Measurements from ENCODE around the gene EYS.

The EYS gene

GRCh38 chr6:64415926-64416325, 1291.1 kb downstream of the EYS start:
- H3K9me3 ChIP-seq (ENCODE audit: insufficient read depth, low read length): peaks cover 19% of the 10 kb centered on the region; the same call in 1 of the 2 replicates
- H3K9ac ChIP-seq (ENCODE audit: insufficient read length, low read depth): no peak overlapping the region
- TF ChIP-seq ZNF274 (IDR thresholded peaks at IDR 0.05; ENCODE audit: low read depth, low read length) (no peak), SUZ12 (IDR thresholded peaks at IDR 0.05; ENCODE audit: extremely low read depth, insufficient read depth, insufficient read length) (no peak), YY1 (IDR thresholded peaks at IDR 0.05; ENCODE audit: insufficient read depth, insufficient read length) (no peak)
- H3K4me1 ChIP-seq (ENCODE audit: insufficient read depth, insufficient read length): no peaks in the 10 kb centered on the region
- no peaks in the 10 kb centered on the region for H3K36me3 ChIP-seq (ENCODE audit: insufficient read depth, insufficient read length, low read length)
- DNase-seq (ENCODE audit: low read depth, low spot score): no peak
- H3K27me3 ChIP-seq (ENCODE audit: insufficient read depth, insufficient read length): no peaks in the 10 kb centered on the region
- H3K4me3 ChIP-seq (ENCODE audit: insufficient read length, low read depth): no peak overlapping the region

- Histone ChIP-seq H3K36me3 (ENCODE audit: insufficient read depth, insufficient read length, low read length) (no peaks in the 10 kb centered on the region), H3K4me3 (ENCODE audit: insufficient read length, low read depth) (no peak overlapping the region), H3K9me3 (ENCODE audit: insufficient read depth, low read length) (no peaks in the 10 kb centered on the region), H3K27me3 (ENCODE audit: insufficient read depth, insufficient read length) (no peaks in the 10 kb centered on the region), H3K9ac (ENCODE audit: insufficient read length, low read depth) (no peak overlapping the region), H3K4me1 (ENCODE audit: insufficient read depth, insufficient read length) (no peaks in the 10 kb centered on the region)
- TF ChIP-seq YY1 (IDR thresholded peaks at IDR 0.05; ENCODE audit: insufficient read depth, insufficient read length): no peak
- no peak for TF ChIP-seq ZNF274 (IDR thresholded peaks at IDR 0.05; ENCODE audit: low read depth, low read length)
- no peak for TF ChIP-seq SUZ12 (IDR thresholded peaks at IDR 0.05; ENCODE audit: extremely low read depth, insufficient read depth, insufficient read length)
- no peak for DNase-seq (ENCODE audit: low read depth, low spot score)
Measured at GRCh38 chr6:64411226-64411625, 1295.8 kb downstream of the EYS start.

GRCh38 chr6:64409948-64410347, 1297.1 kb downstream of the EYS start:
- Histone ChIP-seq H3K27me3 (ENCODE audit: insufficient read depth, insufficient read length) (no peaks in the 10 kb centered on the region), H3K9ac (ENCODE audit: insufficient read length, low read depth) (no peak overlapping the region), H3K4me3 (ENCODE audit: insufficient read length, low read depth) (no peak overlapping the region), H3K4me1 (ENCODE audit: insufficient read depth, insufficient read length) (no peaks in the 10 kb centered on the region), H3K9me3 (ENCODE audit: insufficient read depth, low read length) (no peaks in the 10 kb centered on the region), H3K36me3 (ENCODE audit: insufficient read depth, insufficient read length, low read length) (no peaks in the 10 kb centered on the region)
- DNase-seq (ENCODE audit: low read depth, low spot score): no peak
- TF ChIP-seq SUZ12 (IDR thresholded peaks at IDR 0.05; ENCODE audit: extremely low read depth, insufficient read depth, insufficient read length) (no peak), ZNF274 (IDR thresholded peaks at IDR 0.05; ENCODE audit: low read depth, low read length) (no peak), YY1 (IDR thresholded peaks at IDR 0.05; ENCODE audit: insufficient read depth, insufficient read length) (no peak)

- no peak overlapping the region for H3K4me3 ChIP-seq (ENCODE audit: insufficient read length, low read depth)
- no peak for DNase-seq (ENCODE audit: low read depth, low spot score)
Measured at GRCh38 chr6:64404396-64404795, 1302.6 kb downstream of the EYS start.

DNA sequence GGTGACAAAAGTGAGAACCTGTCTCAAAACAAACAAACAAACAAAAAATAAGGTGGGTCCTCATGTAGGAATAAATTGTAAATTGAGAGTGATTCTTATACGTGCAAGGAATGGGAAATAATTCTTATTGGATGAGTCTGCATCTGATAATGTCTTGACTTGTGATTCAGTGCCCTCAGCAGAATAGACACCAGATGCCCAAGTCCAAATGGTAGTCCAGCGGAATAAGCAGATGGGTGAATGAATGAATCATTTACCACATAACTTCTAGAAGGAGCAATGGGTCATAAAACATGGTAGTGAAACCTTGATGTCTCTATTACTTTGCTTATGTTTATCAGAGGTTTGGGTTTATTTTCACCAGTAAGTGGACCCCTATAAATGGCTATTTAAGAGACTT, 1323.7 kb downstream of the EYS start:
- TF ChIP-seq SUZ12 (IDR thresholded peaks at IDR 0.05; ENCODE audit: extremely low read depth, insufficient read depth, insufficient read length) (no peak), YY1 (IDR thresholded peaks at IDR 0.05; ENCODE audit: insufficient read depth, insufficient read length) (no peak), ZNF274 (IDR thresholded peaks at IDR 0.05; ENCODE audit: low read depth, low read length) (no peak)
- no peaks in the 10 kb centered on the region for H3K4me1 ChIP-seq (ENCODE audit: insufficient read depth, insufficient read length)
- DNase-seq (ENCODE audit: low read depth, low spot score): no peak
- H3K36me3 ChIP-seq (ENCODE audit: insufficient read depth, insufficient read length, low read length): no peaks in the 10 kb centered on the region
- no peak overlapping the region for H3K9ac ChIP-seq (ENCODE audit: insufficient read length, low read depth)
- no peaks in the 10 kb centered on the region for H3K27me3 ChIP-seq (ENCODE audit: insufficient read depth, insufficient read length)
- no peaks in the 10 kb centered on the region for H3K9me3 ChIP-seq (ENCODE audit: insufficient read depth, low read length)
- no peak overlapping the region for H3K4me3 ChIP-seq (ENCODE audit: insufficient read length, low read depth)

More at GRCh38 chr6:64404396-64404795, 1302.6 kb downstream of the EYS start:
- H3K27me3 ChIP-seq (ENCODE audit: insufficient read depth, insufficient read length): no peaks in the 10 kb centered on the region
- H3K9me3 ChIP-seq (ENCODE audit: insufficient read depth, low read length): no peaks in the 10 kb centered on the region
- no peak overlapping the region for H3K9ac ChIP-seq (ENCODE audit: insufficient read length, low read depth)
- H3K4me1 ChIP-seq (ENCODE audit: insufficient read depth, insufficient read length): no peaks in the 10 kb centered on the region
- no peaks in the 10 kb centered on the region for H3K36me3 ChIP-seq (ENCODE audit: insufficient read depth, insufficient read length, low read length)
- TF ChIP-seq YY1 (IDR thresholded peaks at IDR 0.05; ENCODE audit: insufficient read depth, insufficient read length) (no peak), ZNF274 (IDR thresholded peaks at IDR 0.05; ENCODE audit: low read depth, low read length) (no peak), SUZ12 (IDR thresholded peaks at IDR 0.05; ENCODE audit: extremely low read depth, insufficient read depth, insufficient read length) (no peak)

GRCh38 chr6:64376394-64376793, 1330.6 kb downstream of the EYS start:
- H3K9me3 ChIP-seq (ENCODE audit: insufficient read depth, low read length): 0 out of 2 replicates have a peak, but pooled peaks cover 4% of the 10 kb centered on the region
- H3K27me3 ChIP-seq (ENCODE audit: insufficient read depth, insufficient read length): no peaks in the 10 kb centered on the region
- no peaks in the 10 kb centered on the region for H3K4me1 ChIP-seq (ENCODE audit: insufficient read depth, insufficient read length)
- H3K9ac ChIP-seq (ENCODE audit: insufficient read length, low read depth): no peak overlapping the region
- no peaks in the 10 kb centered on the region for H3K36me3 ChIP-seq (ENCODE audit: insufficient read depth, insufficient read length, low read length)
- no peak overlapping the region for H3K4me3 ChIP-seq (ENCODE audit: insufficient read length, low read depth)
- TF ChIP-seq ZNF274 (IDR thresholded peaks at IDR 0.05; ENCODE audit: low read depth, low read length) (no peak), SUZ12 (IDR thresholded peaks at IDR 0.05; ENCODE audit: extremely low read depth, insufficient read depth, insufficient read length) (no peak), YY1 (IDR thresholded peaks at IDR 0.05; ENCODE audit: insufficient read depth, insufficient read length) (no peak)
- peak; percentile 35 for DNase-seq (ENCODE audit: low read depth, low spot score)

DNA sequence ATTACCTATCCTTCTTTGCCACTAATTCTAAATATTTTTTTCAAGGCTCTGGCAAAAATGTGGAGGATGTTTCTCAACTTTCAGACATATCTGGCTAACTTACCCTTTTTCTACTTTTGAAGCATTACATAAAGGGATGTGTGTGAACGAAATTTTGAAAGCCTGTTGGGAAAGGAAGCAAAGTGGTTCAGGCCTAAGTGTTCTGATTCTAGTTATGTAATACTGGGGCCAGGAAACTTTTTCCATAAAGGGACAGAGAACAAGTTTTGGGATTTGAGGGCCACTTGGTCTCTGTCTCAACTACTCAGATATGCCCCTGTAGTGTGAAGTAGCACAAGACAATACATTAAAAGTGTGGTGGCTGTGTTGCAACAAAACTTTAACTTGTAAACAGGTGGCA, 1349.6 kb downstream of the EYS start:
- H3K4me3 ChIP-seq (ENCODE audit: insufficient read length, low read depth): no peak overlapping the region
- no peaks in the 10 kb centered on the region for H3K36me3 ChIP-seq (ENCODE audit: insufficient read depth, insufficient read length, low read length)
- H3K4me1 ChIP-seq (ENCODE audit: insufficient read depth, insufficient read length): no peaks in the 10 kb centered on the region
- DNase-seq (ENCODE audit: low read depth, low spot score): no peak
- H3K27me3 ChIP-seq (ENCODE audit: insufficient read depth, insufficient read length): no peaks in the 10 kb centered on the region
- H3K9ac ChIP-seq (ENCODE audit: insufficient read length, low read depth): no peak overlapping the region
- TF ChIP-seq YY1 (IDR thresholded peaks at IDR 0.05; ENCODE audit: insufficient read depth, insufficient read length): no peak
- TF ChIP-seq SUZ12 (IDR thresholded peaks at IDR 0.05; ENCODE audit: extremely low read depth, insufficient read depth, insufficient read length): no peak
- no peak for TF ChIP-seq ZNF274 (IDR thresholded peaks at IDR 0.05; ENCODE audit: low read depth, low read length)
- H3K9me3 ChIP-seq (ENCODE audit: insufficient read depth, low read length): no peaks in the 10 kb centered on the region
